Breast epithelium (tissue), 4 donors: ENCODE measurements around the gene FNDC10. TPM values are rescaled to one million over a fixed set of nuclear protein-coding genes. Genes with fewer than 3 reads are reported as not detected.

ENCODE experiments used
- DNase-seq, 2 donors: peaks; one replicate each; pipeline ENCODE4 v3.0.0-alpha.2; 2019; ENCODE audit warnings: low spot score in 2 of 2
- H3K27ac ChIP-seq, 2 donors: fragments of 200-600 bp; sonication (generic) in 1 of 2; one replicate each; pipeline ENCODE4 v1.5.1; 2016 to 2019; ENCODE audit warnings: mild to moderate bottlenecking in 1 of 2
- H3K27me3 ChIP-seq, 2 donors: fragments of 200-600 bp; sonication (generic) in 1 of 2; one replicate each; pipeline versions ENCODE4 v1.5.1 to v1.6.0; 2017 to 2019; ENCODE audit warnings: control low read depth in 1 of 2, mild to moderate bottlenecking in 1 of 2
- H3K36me3 ChIP-seq: fragments of 200-600 bp; one replicate; pipeline ENCODE4 v1.5.1; 2019
- H3K4me1 ChIP-seq, 2 donors: fragments of 200-600 bp; sonication (generic); one replicate each; pipeline ENCODE4 v1.5.1; 2016 to 2019; ENCODE audit warnings: control low read depth in 1 of 2
- H3K4me3 ChIP-seq, 3 donors: fragments of 200-600 bp; sonication (generic); 1 replicate in 2 of 3; 2 replicates in 1 of 3; pipeline ENCODE4 v1.5.1; 2016 to 2019; ENCODE audit warnings: mild to moderate bottlenecking in 3 of 3, moderate library complexity in 2 of 3
- H3K9me3 ChIP-seq, 2 donors: fragments of 200-600 bp; sonication (generic) in 1 of 2; one replicate each; pipeline ENCODE4 v1.5.1; 2016 to 2019; ENCODE audit warnings: control low read depth in 1 of 2
- POLR2A ChIP-seq: fragments of 450-650 bp; IDR thresholded peaks from one replicate; pipeline ENCODE4 v1.6.1; 2016; ENCODE audit warnings: antibody characterized with exemption, mild to moderate bottlenecking, moderate library complexity
- POLR2AphosphoS5 ChIP-seq, 3 donors: sonication (generic); formaldehyde crosslinking; IDR thresholded peaks; one replicate each; pipeline ENCODE4 v1.6.1; 2017; ENCODE audit warnings: antibody characterized with exemption in 3 of 3
- intact Hi-C: fragments of 100-400 bp; cut with DNase I; formaldehyde crosslinking; loops from one replicate; pipeline ENCODE4 v1.15.1; 2023; ENCODE audit warnings: low total_unique reads
- total RNA-seq, 3 donors: library from RNA; depleted of rRNA; stranded (reverse); fragments of >200 nt; gene quantifications; one replicate each; pipeline ENCODE4 v1.1.0, GENCODE V29; 2016
- TF ChIP-seq, protein P1 (sequence below), 3 donors: fragments of 450-650 bp; IDR thresholded peaks; one replicate each; pipeline ENCODE4 v1.5.1; 2016 to 2017; ENCODE audit warnings: antibody characterized with exemption in 3 of 3, mild to moderate bottlenecking in 3 of 3, moderate library complexity in 3 of 3

The FNDC10 gene
- total RNA-seq, 3 donors from 2014 or later: 0.48 to 2.9 (median 0.98) TPM

DNA sequence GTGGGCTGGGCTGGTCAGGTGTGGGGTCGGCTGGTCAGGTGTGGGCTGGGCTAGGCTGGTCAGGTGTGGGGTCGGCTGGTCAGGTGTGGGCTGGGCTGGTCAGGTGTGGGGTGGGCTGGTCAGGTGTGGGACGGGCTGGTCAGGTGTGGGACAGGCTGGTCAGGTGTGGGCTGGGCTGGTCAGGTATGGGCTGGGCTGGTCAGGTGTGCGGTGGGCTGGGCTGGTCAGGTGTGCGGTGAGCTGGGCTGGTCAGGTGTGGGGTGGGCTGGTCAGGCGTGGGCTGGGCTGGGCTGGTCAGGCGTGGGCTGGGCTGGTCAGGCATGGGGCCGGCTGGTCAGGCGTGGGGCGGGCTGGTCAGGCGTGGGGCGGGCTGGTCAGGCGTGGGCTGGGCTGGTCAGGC is 6.3 kb upstream of the FNDC10 start:
- TF ChIP-seq POLR2AphosphoS5 (IDR thresholded peaks at IDR 0.05) (no peak), POLR2A (no peak)
- TF ChIP-seq, protein P1, sequence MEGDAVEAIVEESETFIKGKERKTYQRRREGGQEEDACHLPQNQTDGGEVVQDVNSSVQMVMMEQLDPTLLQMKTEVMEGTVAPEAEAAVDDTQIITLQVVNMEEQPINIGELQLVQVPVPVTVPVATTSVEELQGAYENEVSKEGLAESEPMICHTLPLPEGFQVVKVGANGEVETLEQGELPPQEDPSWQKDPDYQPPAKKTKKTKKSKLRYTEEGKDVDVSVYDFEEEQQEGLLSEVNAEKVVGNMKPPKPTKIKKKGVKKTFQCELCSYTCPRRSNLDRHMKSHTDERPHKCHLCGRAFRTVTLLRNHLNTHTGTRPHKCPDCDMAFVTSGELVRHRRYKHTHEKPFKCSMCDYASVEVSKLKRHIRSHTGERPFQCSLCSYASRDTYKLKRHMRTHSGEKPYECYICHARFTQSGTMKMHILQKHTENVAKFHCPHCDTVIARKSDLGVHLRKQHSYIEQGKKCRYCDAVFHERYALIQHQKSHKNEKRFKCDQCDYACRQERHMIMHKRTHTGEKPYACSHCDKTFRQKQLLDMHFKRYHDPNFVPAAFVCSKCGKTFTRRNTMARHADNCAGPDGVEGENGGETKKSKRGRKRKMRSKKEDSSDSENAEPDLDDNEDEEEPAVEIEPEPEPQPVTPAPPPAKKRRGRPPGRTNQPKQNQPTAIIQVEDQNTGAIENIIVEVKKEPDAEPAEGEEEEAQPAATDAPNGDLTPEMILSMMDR (IDR thresholded peaks at IDR 0.05): no peak
- Histone ChIP-seq H3K9me3 (no peaks in the 10 kb centered on the region), H3K36me3 (no peaks in the 10 kb centered on the region), H3K4me1 (no peaks in the 10 kb centered on the region), H3K4me3 (no peak overlapping the region), H3K27me3 (no peaks in the 10 kb centered on the region), H3K27ac (no peak overlapping the region)
- no peak for DNase-seq
- intact Hi-C loops: no loop called here

- no peak for DNase-seq
- no peaks in the 10 kb centered on the region for H3K27me3 ChIP-seq
- H3K27ac ChIP-seq: no peak overlapping the region
- H3K9me3 ChIP-seq: no peaks in the 10 kb centered on the region
- H3K36me3 ChIP-seq: no peaks in the 10 kb centered on the region
- TF ChIP-seq POLR2A (no peak), POLR2AphosphoS5 (IDR thresholded peaks at IDR 0.05) (no peak)
- TF ChIP-seq, protein P1 (IDR thresholded peaks at IDR 0.05): no peak
- no peak overlapping the region for H3K4me3 ChIP-seq
- peaks cover 1 to 2% of the 10 kb centered on the region in 2 donors for H3K4me1 ChIP-seq
- intact Hi-C loops: no loop called here
Observed at GRCh38 chr1:1605724-1606123, 5.8 kb upstream of the FNDC10 start.

DNA sequence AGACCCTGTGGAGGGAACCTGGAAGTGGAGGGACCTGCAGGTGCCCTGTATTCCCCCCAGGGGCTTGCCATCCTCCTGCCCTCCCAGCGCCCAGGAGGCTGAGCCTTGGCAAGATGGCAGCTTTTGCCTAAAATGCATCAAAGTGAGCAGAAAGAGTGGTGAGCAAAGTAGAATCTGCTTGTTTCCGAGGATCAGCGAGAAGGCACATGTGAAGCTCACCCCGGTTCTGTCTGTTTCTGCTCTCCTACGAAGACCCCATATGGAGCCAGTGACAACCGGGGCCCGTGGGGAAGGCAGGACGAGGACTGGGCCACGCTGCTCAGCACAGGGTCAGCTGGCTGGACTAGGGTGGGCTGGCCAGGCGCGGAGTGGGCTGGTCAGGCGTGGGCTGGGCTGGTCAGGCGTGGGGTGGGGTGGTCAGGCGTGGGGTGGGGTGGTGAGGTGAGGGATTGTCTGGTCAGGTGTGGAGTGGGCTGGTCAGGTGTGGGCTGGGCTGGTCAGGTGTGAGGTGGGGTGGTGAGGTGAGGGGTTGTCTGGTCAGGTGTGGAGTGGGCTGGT is 5.2 kb upstream of the FNDC10 start:
- peaks cover 6 to 7% of the 10 kb centered on the region in 2 donors for H3K4me1 ChIP-seq
- TF ChIP-seq POLR2AphosphoS5 (IDR thresholded peaks at IDR 0.05) (no peak), POLR2A (no peak)
- TF ChIP-seq, protein P1 (IDR thresholded peaks at IDR 0.05): no peak
- no peak for DNase-seq
- intact Hi-C loops: no loop called here
- no peaks in the 10 kb centered on the region for H3K36me3 ChIP-seq
- no peak overlapping the region for H3K4me3 ChIP-seq
- H3K27me3 ChIP-seq: peaks cover 0 to 5% of the 10 kb centered on the region in 2 donors
- no peak overlapping the region for H3K27ac ChIP-seq
- H3K9me3 ChIP-seq: no peaks in the 10 kb centered on the region

DNA sequence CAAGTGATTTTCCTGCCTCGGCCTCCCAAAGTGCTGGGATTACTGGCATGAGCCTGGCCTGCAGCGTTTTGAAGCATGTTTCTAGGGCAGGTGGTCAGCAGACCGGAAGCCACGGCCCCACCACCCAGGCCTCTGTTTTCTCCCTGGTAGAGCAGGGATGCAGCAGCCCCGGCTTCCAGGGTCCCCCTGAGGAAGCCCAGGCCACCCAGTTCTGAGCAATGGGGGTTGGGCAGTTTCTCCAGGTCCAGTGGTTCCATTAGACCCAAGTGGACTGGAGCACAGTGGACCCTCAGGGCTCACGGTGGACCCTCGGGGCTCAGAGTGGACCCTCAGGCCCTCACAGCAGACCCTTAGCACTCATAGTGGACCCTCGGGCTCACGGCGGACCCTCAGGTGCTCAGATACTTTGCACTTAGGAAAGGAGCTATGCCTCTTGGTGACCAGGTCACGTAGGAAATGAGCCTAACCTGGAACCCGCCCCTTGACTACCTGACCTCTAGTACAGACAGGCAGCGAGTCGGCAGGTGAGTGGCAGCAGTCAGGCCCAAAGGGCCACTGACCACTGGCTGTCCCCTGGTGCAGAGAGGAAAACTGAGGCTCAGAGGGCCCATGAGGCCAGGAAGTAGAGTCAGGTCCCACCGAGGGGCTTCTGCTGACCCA is 4.6 kb upstream of the FNDC10 start:
- intact Hi-C loops: no loop called here
- no peak for DNase-seq
- Histone ChIP-seq H3K36me3 (no peaks in the 10 kb centered on the region), H3K4me3 (no peak overlapping the region), H3K27ac (no peak overlapping the region), H3K9me3 (no peaks in the 10 kb centered on the region), H3K4me1 (peaks cover 6 to 8% of the 10 kb centered on the region in 2 donors), H3K27me3 (peaks cover 0 to 5% of the 10 kb centered on the region in 2 donors)
- TF ChIP-seq POLR2A (no peak), POLR2AphosphoS5 (IDR thresholded peaks at IDR 0.05) (no peak)
- TF ChIP-seq, protein P1 (IDR thresholded peaks at IDR 0.05): no peak

- intact Hi-C loops: no loop called here
- peaks cover 4 to 5% of the 10 kb centered on the region in 2 donors for H3K27me3 ChIP-seq
Observed at GRCh38 chr1:1603671-1604373, 3.9 kb upstream of the FNDC10 start.

More at GRCh38 chr1:1603671-1604373, 3.9 kb upstream of the FNDC10 start:
- H3K4me3 ChIP-seq: no peak overlapping the region
- no peaks in the 10 kb centered on the region for H3K36me3 ChIP-seq
- H3K27ac ChIP-seq: no peak overlapping the region
- H3K9me3 ChIP-seq: no peaks in the 10 kb centered on the region
- TF ChIP-seq POLR2A (no peak), POLR2AphosphoS5 (IDR thresholded peaks at IDR 0.05) (no peak)
- TF ChIP-seq, protein P1 (IDR thresholded peaks at IDR 0.05): no peak
- H3K4me1 ChIP-seq: peaks cover 6 to 8% of the 10 kb centered on the region in 2 donors
- DNase-seq: no peak
